Activated naive CD8-positive, alpha-beta T cell treated with anti-CD3 and anti-CD28 coated beads, Interleukin-2, amount 50 U/mL, for 24 hours (primary cell): ENCODE data around the gene IL26.

Experiments used
- ATAC-seq: fragments of 150-1000 bp; cut with Tn5 transposase; one replicate; pipeline ENCODE4 v1.10.0; 2021
- DNase-seq: peaks from one replicate; pipeline ENCODE4 v3.0.0; 2021
- H3K27ac Mint-ChIP-seq: one replicate; pipeline ENCODE4 v1.8.0; 2021; ENCODE audit warnings: mild to moderate bottlenecking, mixed read lengths
- H3K27me3 Mint-ChIP-seq: one replicate; pipeline ENCODE4 v1.8.0; 2021; ENCODE audit warnings: mixed read lengths
- H3K36me3 Mint-ChIP-seq: one replicate; pipeline ENCODE4 v1.8.0; 2021; ENCODE audit warnings: low read depth, mixed read lengths
- H3K4me1 Mint-ChIP-seq: one replicate; pipeline ENCODE4 v1.8.0; 2021; ENCODE audit warnings: mixed read lengths
- H3K4me3 Mint-ChIP-seq: one replicate; pipeline ENCODE4 v1.8.0; 2021; ENCODE audit warnings: mild to moderate bottlenecking, moderate library complexity, mixed read lengths
- H3K9me3 Mint-ChIP-seq: one replicate; pipeline ENCODE4 v1.8.0; 2021; ENCODE audit warnings: mixed read lengths

Gene IL26

GRCh38 chr12:68166317-68166831 is 59.2 kb downstream of the IL26 start:
- no peak overlapping the region for H3K27ac Mint-ChIP-seq
- H3K36me3 Mint-ChIP-seq = no peaks in the 10 kb centered on the region
- no peak for DNase-seq
- H3K27me3 Mint-ChIP-seq = no peaks in the 10 kb centered on the region
- H3K4me3 Mint-ChIP-seq = no peak overlapping the region
- H3K4me1 Mint-ChIP-seq = peaks cover 49% of the 10 kb centered on the region
- ATAC-seq = no peak
- H3K9me3 Mint-ChIP-seq = no peaks in the 10 kb centered on the region

DNA sequence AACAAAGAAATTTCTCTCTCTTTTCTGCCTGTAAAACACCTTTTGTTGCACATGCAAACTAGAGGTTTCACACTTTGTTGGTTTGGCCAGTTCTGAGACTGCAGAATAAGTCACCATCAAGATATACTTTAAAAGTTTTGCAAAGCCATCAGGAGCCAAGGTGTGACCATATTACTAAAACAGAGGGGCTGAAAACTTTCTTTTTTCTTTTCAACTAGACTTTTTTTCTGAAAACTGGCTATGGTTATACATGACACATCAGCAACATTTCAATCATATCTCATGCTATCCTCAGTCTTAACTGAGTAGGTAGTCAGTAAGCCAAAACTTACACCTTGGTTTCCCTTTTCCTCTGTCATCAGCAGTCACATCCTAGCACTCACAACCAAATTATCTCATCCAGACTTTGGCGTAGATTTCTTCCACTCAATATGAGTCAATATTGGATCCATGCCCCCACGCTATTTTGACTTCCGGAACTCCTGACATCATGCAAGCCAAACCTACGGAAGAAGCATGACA is 62.0 kb downstream of the IL26 start:
- DNase-seq (no peak), ATAC-seq (peak; percentile 80)
- Mint-ChIP-seq H3K27me3 (no peaks in the 10 kb centered on the region), H3K4me3 (peak overlapping the region; percentile 27), H3K4me1 (peaks cover 54% of the 10 kb centered on the region), H3K9me3 (no peaks in the 10 kb centered on the region), H3K27ac (peak overlapping the region; percentile 59), H3K36me3 (peaks cover 4% of the 10 kb centered on the region)

DNA sequence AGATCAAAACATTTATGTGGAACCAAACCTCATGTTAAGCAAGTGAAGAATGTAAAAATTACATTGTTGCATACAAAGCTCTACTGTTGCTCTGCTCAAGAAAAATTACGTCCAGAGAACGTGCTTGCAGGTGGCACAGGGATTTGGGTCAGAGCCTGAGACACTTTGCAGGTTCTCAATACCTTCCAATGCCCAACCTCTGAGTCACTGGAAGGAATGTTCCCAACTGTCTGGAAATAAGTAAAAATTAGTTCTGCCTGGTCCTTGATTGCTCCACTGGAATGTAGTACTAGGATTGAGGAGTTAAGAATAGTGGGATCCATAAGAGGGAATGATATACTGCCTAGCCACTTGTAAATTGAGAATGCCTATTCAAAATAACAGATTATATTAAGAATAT is 63.2 kb downstream of the IL26 start:
- H3K27ac Mint-ChIP-seq = no peak overlapping the region
- no peak for DNase-seq
- no peaks in the 10 kb centered on the region for H3K27me3 Mint-ChIP-seq
- no peaks in the 10 kb centered on the region for H3K9me3 Mint-ChIP-seq
- H3K36me3 Mint-ChIP-seq = peaks cover 15% of the 10 kb centered on the region
- no peak for ATAC-seq
- H3K4me3 Mint-ChIP-seq = no peak overlapping the region
- H3K4me1 Mint-ChIP-seq = peaks cover 63% of the 10 kb centered on the region

DNA sequence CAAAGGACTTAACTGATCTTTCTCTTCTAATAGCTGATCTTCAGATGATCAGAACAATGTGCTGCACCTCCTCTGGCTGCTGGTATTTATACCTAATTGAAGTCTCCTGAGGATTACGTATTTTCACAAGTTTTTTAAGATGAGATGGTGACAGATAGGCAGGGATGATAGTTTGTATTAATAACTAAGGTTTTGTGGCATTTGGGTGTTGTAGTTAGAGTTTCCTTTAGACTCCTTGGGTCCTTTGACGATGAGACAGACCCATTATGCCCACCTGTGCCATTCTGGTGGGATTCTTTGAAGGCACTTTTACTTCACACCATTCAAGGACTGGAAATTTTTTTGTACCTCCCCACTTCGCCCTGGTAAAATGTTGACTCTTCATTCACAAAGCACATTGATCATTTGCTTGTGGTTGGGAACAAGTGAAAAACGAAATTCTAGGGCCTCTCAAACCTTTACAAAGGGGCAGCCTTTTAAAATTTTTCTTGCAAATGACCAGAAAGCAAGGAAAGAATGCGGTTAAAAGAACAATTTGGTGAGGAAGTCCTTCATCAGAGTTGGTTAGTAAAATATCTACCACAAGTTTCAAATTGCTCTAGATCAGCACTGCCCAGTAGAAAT is 65.8 kb downstream of the IL26 start, which contains the start of gene IFNG:
IFNG (minus strand) TSS at position 60 of the 624 bp plus-strand sequence. CDS start 125 bp downstream, outside the sequence.
- H3K9me3 Mint-ChIP-seq = no peaks in the 10 kb centered on the region
- DNase-seq = no peak
- H3K4me1 Mint-ChIP-seq = peaks cover 69% of the 10 kb centered on the region
- peak within 1 kb of the TSS; percentile 91 for H3K27ac Mint-ChIP-seq
- peaks cover 27% of the 10 kb centered on the region for H3K36me3 Mint-ChIP-seq
- no peaks in the 10 kb centered on the region for H3K27me3 Mint-ChIP-seq
- peak; percentile 60 for ATAC-seq
- H3K4me3 Mint-ChIP-seq = peak within 1 kb of the TSS; percentile 84

- Mint-ChIP-seq H3K9me3 (no peaks in the 10 kb centered on the region), H3K4me1 (peaks cover 66% of the 10 kb centered on the region), H3K27ac (peak overlapping the region; percentile 91), H3K27me3 (no peaks in the 10 kb centered on the region), H3K36me3 (peaks cover 30% of the 10 kb centered on the region), H3K4me3 (peak overlapping the region; percentile 84)
- DNase-seq = no peak
- ATAC-seq = no peak
Observed at GRCh38 chr12:68158432-68158831, 67.2 kb downstream of the IL26 start.

- ATAC-seq = peak; percentile 71
- no peak for DNase-seq
- H3K4me1 Mint-ChIP-seq = peaks cover 66% of the 10 kb centered on the region
- peaks cover 30% of the 10 kb centered on the region for H3K36me3 Mint-ChIP-seq
- H3K27me3 Mint-ChIP-seq = no peaks in the 10 kb centered on the region
- no peaks in the 10 kb centered on the region for H3K9me3 Mint-ChIP-seq
- H3K4me3 Mint-ChIP-seq = peak overlapping the region; percentile 84
- peak overlapping the region; percentile 91 for H3K27ac Mint-ChIP-seq
Observed at GRCh38 chr12:68157380-68157779, 68.2 kb downstream of the IL26 start.

DNA sequence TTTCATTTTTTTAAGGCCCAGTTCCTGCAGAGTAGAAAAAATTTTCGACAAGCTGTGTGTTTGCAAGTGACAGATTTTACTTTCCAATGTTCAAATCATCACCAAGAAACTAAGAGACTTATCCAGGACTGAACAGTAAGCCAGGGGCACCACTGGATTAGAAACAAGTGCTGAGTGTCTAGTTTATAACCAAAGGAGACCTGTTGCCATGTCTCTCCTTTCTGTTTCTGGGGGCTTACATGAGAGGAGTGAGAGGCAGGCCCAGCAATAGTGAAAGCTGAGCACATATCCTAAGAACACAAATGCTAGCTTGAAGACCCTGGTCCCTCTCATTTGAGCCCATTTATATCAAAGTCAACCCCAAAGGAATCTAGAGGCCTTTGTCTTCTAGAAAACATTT is 69.0 kb downstream of the IL26 start:
- H3K27ac Mint-ChIP-seq = peak overlapping the region; percentile 91
- ATAC-seq = no peak
- no peak for DNase-seq
- H3K36me3 Mint-ChIP-seq = peaks cover 30% of the 10 kb centered on the region
- peak overlapping the region; percentile 84 for H3K4me3 Mint-ChIP-seq
- peaks cover 63% of the 10 kb centered on the region for H3K4me1 Mint-ChIP-seq
- H3K9me3 Mint-ChIP-seq = no peaks in the 10 kb centered on the region
- H3K27me3 Mint-ChIP-seq = no peaks in the 10 kb centered on the region

GRCh38 chr12:68154779-68155178 is 70.8 kb downstream of the IL26 start:
- no peaks in the 10 kb centered on the region for H3K9me3 Mint-ChIP-seq
- ATAC-seq = no peak
- H3K27me3 Mint-ChIP-seq = no peaks in the 10 kb centered on the region
- H3K36me3 Mint-ChIP-seq = peaks cover 30% of the 10 kb centered on the region
- no peak overlapping the region for H3K27ac Mint-ChIP-seq
- DNase-seq = no peak
- no peak overlapping the region for H3K4me3 Mint-ChIP-seq
- H3K4me1 Mint-ChIP-seq = peaks cover 58% of the 10 kb centered on the region
